ENCODE measurements around the gene PDPN. TPM values are rescaled to one million over a fixed set of nuclear protein-coding genes. Genes with fewer than 3 reads are reported as not detected.

The PDPN gene
- total and polyA plus RNA-seq, 2 of the 8 experiments (the other 6 are each of a cell fraction or from before 2014, with no cell fraction given), result 44.7 to 169 TPM

GRCh38 chr1:13550663-13551062 is 33.0 kb upstream of the PDPN start (continued):
- no peak for TF ChIP-seq CHD7 (IDR thresholded peaks at IDR 0.05; ENCODE audit: insufficient replicate concordance, low read length)
- TF ChIP-seq SP1 (IDR thresholded peaks at IDR 0.05; ENCODE audit: low read depth, low read length), result no peak
- TF ChIP-seq SIX5 (IDR thresholded peaks at IDR 0.05; ENCODE audit: low read depth, low read length), result no peak
